Sigmoid colon (tissue), 4 donors: ENCODE data around the gene OPRD1.

Source experiments
- EP300 ChIP-seq, 4 donors: sonication (generic); formaldehyde crosslinking; IDR thresholded peaks; one replicate each; pipeline ENCODE4 v1.6.1; 2017; ENCODE audit warnings: antibody characterized with exemption in 4 of 4
- POLR2A ChIP-seq, 2 donors: fragments of 450-650 bp; IDR thresholded peaks; one replicate each; pipeline ENCODE4 v1.6.1; 2016; ENCODE audit warnings: antibody characterized with exemption in 2 of 2, mild to moderate bottlenecking in 2 of 2, moderate library complexity in 2 of 2
- POLR2AphosphoS5 ChIP-seq, 4 donors: sonication (generic); formaldehyde crosslinking; IDR thresholded peaks; one replicate each; pipeline ENCODE4 v1.6.1; 2017; ENCODE audit warnings: antibody characterized with exemption in 4 of 4
- TF ChIP-seq, protein P1 (sequence below), 4 experiments: fragments of 450-650 bp in 3 of 4; fragments of 200-600 bp in 1 of 4; IDR thresholded peaks; one replicate each; pipeline ENCODE4 v1.5.1; 2016 to 2019; ENCODE audit warnings: antibody characterized with exemption in 4 of 4, mild to moderate bottlenecking in 3 of 4, moderate library complexity in 2 of 4

DNA sequence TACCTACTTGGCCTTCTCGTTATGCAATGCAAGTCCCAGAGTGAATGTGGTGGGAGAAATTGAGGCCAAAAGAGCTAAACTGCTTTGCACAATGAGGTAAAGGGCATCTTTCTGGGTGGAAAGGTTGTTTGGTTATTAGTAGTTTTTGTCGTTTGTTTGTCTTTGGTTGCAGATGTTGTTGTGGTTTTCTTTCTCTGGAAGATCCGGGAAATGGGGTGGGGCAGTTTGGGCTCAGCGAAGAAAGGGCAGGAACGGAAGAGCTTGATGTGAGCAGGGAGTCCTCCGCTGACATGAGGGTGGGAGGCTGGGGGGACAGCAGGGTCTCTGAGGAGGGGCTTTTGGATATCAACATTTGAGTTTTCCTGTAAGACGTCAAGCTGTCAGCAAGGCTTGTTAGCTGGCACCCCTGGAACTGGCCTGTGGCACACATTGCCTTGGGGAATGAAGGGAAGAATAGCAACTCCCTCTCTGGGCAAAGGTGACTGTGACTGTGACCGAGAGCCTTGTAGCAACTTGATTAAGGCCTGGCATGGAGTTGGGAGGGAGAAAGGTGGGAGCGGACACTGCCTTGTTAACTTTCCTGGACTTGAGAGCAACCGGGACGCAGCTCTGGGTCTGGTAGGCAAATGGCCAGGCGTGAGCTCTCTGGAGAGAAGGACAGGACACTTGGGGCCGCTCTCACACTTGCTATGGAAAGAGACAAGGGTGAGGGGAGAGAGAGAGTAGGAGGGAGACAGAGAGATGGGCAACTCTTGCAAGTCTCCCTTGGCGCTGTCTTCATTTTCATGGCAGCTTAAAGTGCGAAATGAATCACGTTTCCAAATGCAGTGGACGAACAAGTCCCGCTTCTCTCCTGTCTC, 15.4 kb upstream of the OPRD1 start:
- no peak for TF ChIP-seq POLR2A (IDR thresholded peaks at IDR 0.05)
- TF ChIP-seq, protein P1, sequence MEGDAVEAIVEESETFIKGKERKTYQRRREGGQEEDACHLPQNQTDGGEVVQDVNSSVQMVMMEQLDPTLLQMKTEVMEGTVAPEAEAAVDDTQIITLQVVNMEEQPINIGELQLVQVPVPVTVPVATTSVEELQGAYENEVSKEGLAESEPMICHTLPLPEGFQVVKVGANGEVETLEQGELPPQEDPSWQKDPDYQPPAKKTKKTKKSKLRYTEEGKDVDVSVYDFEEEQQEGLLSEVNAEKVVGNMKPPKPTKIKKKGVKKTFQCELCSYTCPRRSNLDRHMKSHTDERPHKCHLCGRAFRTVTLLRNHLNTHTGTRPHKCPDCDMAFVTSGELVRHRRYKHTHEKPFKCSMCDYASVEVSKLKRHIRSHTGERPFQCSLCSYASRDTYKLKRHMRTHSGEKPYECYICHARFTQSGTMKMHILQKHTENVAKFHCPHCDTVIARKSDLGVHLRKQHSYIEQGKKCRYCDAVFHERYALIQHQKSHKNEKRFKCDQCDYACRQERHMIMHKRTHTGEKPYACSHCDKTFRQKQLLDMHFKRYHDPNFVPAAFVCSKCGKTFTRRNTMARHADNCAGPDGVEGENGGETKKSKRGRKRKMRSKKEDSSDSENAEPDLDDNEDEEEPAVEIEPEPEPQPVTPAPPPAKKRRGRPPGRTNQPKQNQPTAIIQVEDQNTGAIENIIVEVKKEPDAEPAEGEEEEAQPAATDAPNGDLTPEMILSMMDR (IDR thresholded peaks at IDR 0.05) = no peak
- no peak for TF ChIP-seq EP300 (IDR thresholded peaks at IDR 0.05)
- no peak for TF ChIP-seq POLR2AphosphoS5 (IDR thresholded peaks at IDR 0.05)
